ENCODE measurements around the gene HPS3. TPM values are rescaled to one million over a fixed set of nuclear protein-coding genes. Genes with fewer than 3 reads are reported as not detected.

The HPS3 gene
- polyA plus RNA-seq, 2 of the 4 experiments (the other 2 are of a cell fraction) = 28.4 to 48.0 TPM

DNA sequence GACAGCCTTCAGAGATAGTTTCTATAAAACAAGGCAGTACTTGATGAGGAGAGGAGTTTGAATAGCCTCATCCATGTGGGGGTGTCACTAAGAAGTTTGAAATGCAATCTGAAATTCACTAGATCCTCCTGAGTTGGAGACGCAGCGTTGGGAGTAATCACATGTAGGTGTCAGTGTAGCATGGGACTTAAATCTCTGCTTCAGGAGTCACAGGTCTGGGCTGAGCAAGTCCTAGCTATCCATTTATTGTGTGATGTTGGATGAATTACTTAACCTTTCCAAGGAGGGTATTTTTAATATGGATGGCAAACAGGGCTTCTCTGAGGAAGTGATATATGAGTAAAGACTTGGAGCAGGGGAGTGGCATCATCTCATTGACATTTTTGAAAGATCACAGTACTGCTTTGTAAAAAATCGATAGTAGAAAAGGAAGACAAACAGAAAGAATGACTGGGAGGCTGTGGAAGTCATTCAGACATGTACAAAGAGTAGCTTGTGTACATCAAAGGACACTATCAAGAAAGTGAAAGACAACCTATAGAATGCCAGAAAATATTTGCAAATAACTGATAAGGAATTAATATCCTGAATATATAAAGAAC, 75.1 kb downstream of the HPS3 start:
- Histone ChIP-seq H3K27ac (no peak overlapping the region), H3K9me3 (no peaks in the 10 kb centered on the region), H3K4me1 (0 out of 3 replicates have a peak, but pooled peaks cover 2% of the 10 kb centered on the region), H3K4me3 (no peak overlapping the region), H3K4me2 (no peak overlapping the region)
- ATAC-seq (no peak), DNase-seq (ENCODE audit: low read depth in 1 of 2, low spot score in 1 of 2) (no peak), FAIRE-seq (no peak)
- TF ChIP-seq RARB (CRISPR knock-in tag; IDR thresholded peaks at IDR 0.05) = no peak
- TF ChIP-seq NPAS2 (CRISPR knock-in tag; IDR thresholded peaks at IDR 0.05; ENCODE audit: borderline replicate concordance) = no peak
- no peak for TF ChIP-seq CEBPB (IDR thresholded peaks at IDR 0.05)
- TF ChIP-seq HDAC2 (IDR thresholded peaks at IDR 0.05) = no peak
- no peak for TF ChIP-seq GATA3 (IDR thresholded peaks at IDR 0.05; ENCODE audit: borderline replicate concordance)
- TF ChIP-seq, protein P1, sequence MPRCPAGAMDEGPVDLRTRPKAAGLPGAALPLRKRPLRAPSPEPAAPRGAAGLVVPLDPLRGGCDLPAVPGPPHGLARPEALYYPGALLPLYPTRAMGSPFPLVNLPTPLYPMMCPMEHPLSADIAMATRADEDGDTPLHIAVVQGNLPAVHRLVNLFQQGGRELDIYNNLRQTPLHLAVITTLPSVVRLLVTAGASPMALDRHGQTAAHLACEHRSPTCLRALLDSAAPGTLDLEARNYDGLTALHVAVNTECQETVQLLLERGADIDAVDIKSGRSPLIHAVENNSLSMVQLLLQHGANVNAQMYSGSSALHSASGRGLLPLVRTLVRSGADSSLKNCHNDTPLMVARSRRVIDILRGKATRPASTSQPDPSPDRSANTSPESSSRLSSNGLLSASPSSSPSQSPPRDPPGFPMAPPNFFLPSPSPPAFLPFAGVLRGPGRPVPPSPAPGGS (IDR thresholded peaks at IDR 0.05) = no peak
- TF ChIP-seq, protein P2, sequence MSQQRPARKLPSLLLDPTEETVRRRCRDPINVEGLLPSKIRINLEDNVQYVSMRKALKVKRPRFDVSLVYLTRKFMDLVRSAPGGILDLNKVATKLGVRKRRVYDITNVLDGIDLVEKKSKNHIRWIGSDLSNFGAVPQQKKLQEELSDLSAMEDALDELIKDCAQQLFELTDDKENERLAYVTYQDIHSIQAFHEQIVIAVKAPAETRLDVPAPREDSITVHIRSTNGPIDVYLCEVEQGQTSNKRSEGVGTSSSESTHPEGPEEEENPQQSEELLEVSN (IDR thresholded peaks at IDR 0.05; ENCODE audit: borderline replicate concordance, low read depth) = no peak
- TF ChIP-seq, protein P3, sequence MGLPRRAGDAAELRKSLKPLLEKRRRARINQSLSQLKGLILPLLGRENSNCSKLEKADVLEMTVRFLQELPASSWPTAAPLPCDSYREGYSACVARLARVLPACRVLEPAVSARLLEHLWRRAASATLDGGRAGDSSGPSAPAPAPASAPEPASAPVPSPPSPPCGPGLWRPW (IDR thresholded peaks at IDR 0.05) = no peak
- no peak for TF ChIP-seq KDM1A (IDR thresholded peaks at IDR 0.05; ENCODE audit: low read depth)
- TF ChIP-seq ZSCAN20 (CRISPR knock-in tag; IDR thresholded peaks at IDR 0.05) = no peak
- no peak for TF ChIP-seq POLR2AphosphoS2 (conservative IDR thresholded peaks at IDR 0.05; ENCODE audit: low read length)
- TF ChIP-seq ZFP36 (IDR thresholded peaks at IDR 0.05; ENCODE audit: borderline replicate concordance, partially characterized antibody) = no peak
- POLR2A ChIA-PET = no interaction called here
- CTCF ChIA-PET = interaction anchor here (0.9 kb wide), 1 partner anchor 63 kb away, joined by 3 read pairs; no protein-coding TSS in a partner anchor
- 75% methylated on average over 3 of the region's 3 CpGs for WGBS (ENCODE audit: missing lambda C conversion rate)

DNA sequence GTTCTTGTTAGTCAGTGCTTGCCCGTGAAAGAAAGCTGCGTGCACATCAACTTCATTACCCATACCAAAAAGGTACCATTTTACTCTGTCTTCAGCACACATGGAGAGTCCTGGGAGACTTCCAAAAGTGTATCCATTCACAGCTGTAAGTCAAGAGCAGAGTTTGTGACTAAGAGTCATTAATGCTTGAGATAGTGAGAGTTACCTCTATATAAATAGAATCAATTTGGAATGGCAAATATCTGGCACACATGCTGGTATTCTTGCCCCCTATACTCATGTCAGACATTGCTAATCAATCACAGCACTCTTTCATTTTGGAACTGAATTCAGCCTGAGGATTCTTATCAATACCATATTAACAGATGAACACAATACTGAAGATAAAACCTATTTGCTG, 78.0 kb downstream of the HPS3 start:
- H3K4me3 ChIP-seq = no peak overlapping the region
- ChIA-PET CTCF (interaction anchor here (1.3 kb wide), 1 partner anchor 87 kb away, joined by 5 read pairs; no protein-coding TSS in a partner anchor), POLR2A (no interaction called here)
- no peaks in the 10 kb centered on the region for H3K9me3 ChIP-seq
- no peaks in the 10 kb centered on the region for H3K4me1 ChIP-seq
- WGBS (ENCODE audit: missing lambda C conversion rate) = 85% methylated on average over 2 of the region's 2 CpGs
- H3K4me2 ChIP-seq = no peak overlapping the region
- FAIRE-seq (no peak), ATAC-seq (no peak), DNase-seq (ENCODE audit: low read depth in 1 of 2, low spot score in 1 of 2) (no peak)
- no peak for TF ChIP-seq CHD4 (IDR thresholded peaks at IDR 0.05; ENCODE audit: borderline replicate concordance)
- TF ChIP-seq, protein P4, sequence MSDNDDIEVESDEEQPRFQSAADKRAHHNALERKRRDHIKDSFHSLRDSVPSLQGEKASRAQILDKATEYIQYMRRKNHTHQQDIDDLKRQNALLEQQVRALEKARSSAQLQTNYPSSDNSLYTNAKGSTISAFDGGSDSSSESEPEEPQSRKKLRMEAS (IDR thresholded peaks at IDR 0.05) = no peak
- H3K27ac ChIP-seq = no peak overlapping the region

DNA sequence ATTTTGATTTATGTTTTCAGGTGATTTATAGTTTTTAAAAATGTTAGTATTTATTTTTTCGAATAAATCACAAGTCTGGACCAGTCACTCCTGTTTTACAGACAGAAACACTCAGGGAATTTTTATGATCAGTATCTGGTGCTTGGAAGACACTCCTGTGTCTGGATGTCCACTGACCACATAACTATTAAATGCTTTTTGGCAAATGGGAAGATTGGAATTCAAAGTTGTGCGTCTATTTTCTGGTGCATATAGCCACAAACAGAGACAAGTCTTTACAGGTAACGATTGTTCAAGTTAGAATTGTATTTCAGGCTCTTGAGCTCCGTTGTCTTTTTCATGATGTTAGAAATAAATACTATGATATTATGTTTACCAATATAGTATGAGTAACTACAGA, 80.0 kb downstream of the HPS3 start:
- no peak overlapping the region for H3K4me3 ChIP-seq
- H3K9me3 ChIP-seq = no peaks in the 10 kb centered on the region
- ChIA-PET POLR2A (no interaction called here), CTCF (interaction anchor here (1.2 kb wide), 1 partner anchor 84 kb away, joined by 3 read pairs; no protein-coding TSS in a partner anchor)
- no peak for DNase-seq (ENCODE audit: low read depth in 1 of 2, low spot score in 1 of 2)
- no peak for ATAC-seq
- no peak overlapping the region for H3K27ac ChIP-seq
- no peak for TF ChIP-seq RFX5 (IDR thresholded peaks at IDR 0.05)
- no peak for TF ChIP-seq HOXB13 (CRISPR knock-in tag; IDR thresholded peaks at IDR 0.05; ENCODE audit: low read depth)
- no peak for TF ChIP-seq KDM1A (IDR thresholded peaks at IDR 0.05; ENCODE audit: low read depth)
- no peak for TF ChIP-seq ZFP36 (IDR thresholded peaks at IDR 0.05; ENCODE audit: borderline replicate concordance, partially characterized antibody)
- TF ChIP-seq MAZ (IDR thresholded peaks at IDR 0.05; ENCODE audit: borderline replicate concordance, low read depth, low read length) = no peak
- TF ChIP-seq HOXB5 (CRISPR knock-in tag; IDR thresholded peaks at IDR 0.05) = no peak
- TF ChIP-seq ZNF302 (CRISPR knock-in tag; IDR thresholded peaks at IDR 0.05) = no peak
- H3K4me1 ChIP-seq = peaks cover 5% of the 10 kb centered on the region
- no peak overlapping the region for H3K4me2 ChIP-seq
- WGBS (ENCODE audit: missing lambda C conversion rate) = 88% methylated on average over 4 of the region's 4 CpGs
- FAIRE-seq = no peak
